Measurements from ENCODE around the gene MEGF6. TPM values are rescaled to one million over a fixed set of nuclear protein-coding genes. Genes with fewer than 3 reads are reported as not detected.

The MEGF6 gene
- total RNA-seq, 1 donor from 2014 or later = 10.9 TPM

DNA sequence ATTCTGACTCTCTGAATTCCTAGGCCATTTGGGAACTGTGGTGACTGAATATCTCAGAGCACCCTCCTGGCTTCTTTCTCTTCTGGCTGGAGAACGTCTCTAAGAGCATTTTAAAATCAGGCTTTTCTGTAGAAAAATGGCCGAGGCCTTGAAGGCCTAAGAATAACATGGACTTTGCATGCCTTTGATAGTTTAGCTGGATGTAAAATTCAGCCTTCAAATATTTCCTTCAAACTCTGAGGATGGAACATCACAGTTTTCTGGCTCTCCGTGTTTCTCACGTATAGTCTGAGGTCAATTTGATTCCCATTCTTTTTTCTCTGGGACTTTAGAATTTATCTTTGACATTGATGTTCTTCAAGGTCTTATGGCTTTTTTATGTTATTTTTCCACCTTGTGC lies 122.9 kb downstream of the MEGF6 start:
- POLR2A ChIA-PET = no interaction called here
- Mint-ChIP-seq H3K36me3 (ENCODE audit: low read depth) (no peaks in the 10 kb centered on the region), H3K9me3 (peaks cover 13% of the 10 kb centered on the region), H3K27ac (no peak overlapping the region), H3K27me3 (peaks cover 4% of the 10 kb centered on the region), H3K4me3 (no peak overlapping the region), H3K4me1 (peaks cover 6% of the 10 kb centered on the region)
- TF ChIP-seq, protein P1, sequence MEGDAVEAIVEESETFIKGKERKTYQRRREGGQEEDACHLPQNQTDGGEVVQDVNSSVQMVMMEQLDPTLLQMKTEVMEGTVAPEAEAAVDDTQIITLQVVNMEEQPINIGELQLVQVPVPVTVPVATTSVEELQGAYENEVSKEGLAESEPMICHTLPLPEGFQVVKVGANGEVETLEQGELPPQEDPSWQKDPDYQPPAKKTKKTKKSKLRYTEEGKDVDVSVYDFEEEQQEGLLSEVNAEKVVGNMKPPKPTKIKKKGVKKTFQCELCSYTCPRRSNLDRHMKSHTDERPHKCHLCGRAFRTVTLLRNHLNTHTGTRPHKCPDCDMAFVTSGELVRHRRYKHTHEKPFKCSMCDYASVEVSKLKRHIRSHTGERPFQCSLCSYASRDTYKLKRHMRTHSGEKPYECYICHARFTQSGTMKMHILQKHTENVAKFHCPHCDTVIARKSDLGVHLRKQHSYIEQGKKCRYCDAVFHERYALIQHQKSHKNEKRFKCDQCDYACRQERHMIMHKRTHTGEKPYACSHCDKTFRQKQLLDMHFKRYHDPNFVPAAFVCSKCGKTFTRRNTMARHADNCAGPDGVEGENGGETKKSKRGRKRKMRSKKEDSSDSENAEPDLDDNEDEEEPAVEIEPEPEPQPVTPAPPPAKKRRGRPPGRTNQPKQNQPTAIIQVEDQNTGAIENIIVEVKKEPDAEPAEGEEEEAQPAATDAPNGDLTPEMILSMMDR (IDR thresholded peaks at IDR 0.05) = no peak
- no peak for ATAC-seq (ENCODE audit: low read depth)
- intact Hi-C loops (cut with micrococcal nuclease) = no loop called here
- no peak for DNase-seq
- CTCF ChIA-PET = interaction anchor here (2.0 to 2.3 kb wide), 2 partner anchors 36 to 132 kb away, joined by 6 to 11 read pairs; no protein-coding TSS in a partner anchor

DNA sequence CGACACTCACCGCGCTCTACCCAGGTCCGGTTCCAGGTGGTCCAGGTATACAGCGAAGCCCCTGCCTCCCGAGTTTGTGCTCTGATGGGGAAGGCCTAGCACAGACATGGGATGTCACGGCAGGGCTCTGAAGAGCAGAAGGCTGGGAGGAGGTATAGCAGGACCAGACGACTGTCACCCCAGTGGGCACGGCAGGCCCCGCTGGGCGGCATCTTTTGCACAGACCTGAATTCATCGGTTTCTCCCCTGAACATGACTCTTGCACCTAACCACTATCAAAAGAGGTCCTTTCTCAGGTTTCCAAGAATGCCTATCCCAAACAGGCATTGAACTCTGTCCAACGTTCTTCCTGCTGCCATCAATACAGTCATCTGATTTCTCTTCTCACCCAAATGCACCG lies 126.3 kb downstream of the MEGF6 start:
- DNase-seq (no peak), ATAC-seq (ENCODE audit: low read depth) (no peak)
- Mint-ChIP-seq H3K36me3 (ENCODE audit: low read depth) (no peaks in the 10 kb centered on the region), H3K9me3 (peaks cover 13% of the 10 kb centered on the region), H3K4me1 (no peaks in the 10 kb centered on the region), H3K4me3 (no peak overlapping the region), H3K27me3 (peaks cover 4% of the 10 kb centered on the region), H3K27ac (no peak overlapping the region)
- CTCF ChIA-PET = interaction anchor here (2.7 kb wide), 1 partner anchor 32 kb away, joined by 6 read pairs; no protein-coding TSS in a partner anchor
- TF ChIP-seq, protein P1 (IDR thresholded peaks at IDR 0.05) = no peak
- intact Hi-C loops (cut with micrococcal nuclease) = no loop called here
- POLR2A ChIA-PET = no interaction called here

DNA sequence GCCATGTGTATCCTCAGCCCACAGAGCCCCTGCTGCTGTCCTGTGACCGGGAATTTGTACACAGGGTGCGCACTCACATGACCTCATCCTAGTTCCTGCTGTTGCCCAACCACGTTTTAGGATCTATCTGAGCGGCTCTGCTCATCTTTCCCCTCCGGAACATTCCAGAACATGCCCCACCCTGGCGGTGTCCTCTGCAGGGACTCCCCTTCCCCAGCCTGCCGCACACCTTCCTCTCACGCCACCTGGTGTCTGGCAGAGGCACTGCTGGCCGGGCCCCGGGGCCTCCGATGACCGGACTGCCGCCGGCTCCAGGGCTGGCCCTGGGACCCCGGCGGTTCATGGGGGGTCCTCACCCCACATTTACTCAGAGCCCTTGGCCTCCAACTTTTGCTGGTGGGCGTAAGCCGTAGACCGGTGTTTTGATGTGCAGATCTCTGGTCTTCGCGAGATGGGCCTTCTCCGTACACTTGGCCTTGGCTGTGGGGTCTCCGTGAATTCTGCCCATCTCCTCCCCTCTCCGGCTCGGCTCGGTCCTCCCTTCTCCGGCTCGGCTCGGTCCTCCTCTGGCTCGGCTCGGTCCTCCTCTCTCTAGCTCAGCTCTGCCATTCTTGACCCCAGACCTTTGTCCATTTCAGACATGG lies 127.4 kb downstream of the MEGF6 start:
- Mint-ChIP-seq H3K36me3 (ENCODE audit: low read depth) (no peaks in the 10 kb centered on the region), H3K9me3 (peaks cover 11% of the 10 kb centered on the region), H3K27ac (no peak overlapping the region), H3K27me3 (peaks cover 4% of the 10 kb centered on the region), H3K4me3 (no peak overlapping the region), H3K4me1 (no peaks in the 10 kb centered on the region)
- ChIA-PET CTCF (interaction anchor here (2.7 kb wide), 1 partner anchor 31 kb away, joined by 6 read pairs; no protein-coding TSS in a partner anchor), POLR2A (no interaction called here)
- ATAC-seq (ENCODE audit: low read depth) (peak; percentile 60), DNase-seq (peak; percentile 44)
- intact Hi-C loops (cut with micrococcal nuclease) = loop anchor here (1.0 kb wide), 1 partner anchor 31 kb away; no protein-coding TSS in a partner anchor
- TF ChIP-seq, protein P1 (IDR thresholded peaks at IDR 0.05) = no peak

DNA sequence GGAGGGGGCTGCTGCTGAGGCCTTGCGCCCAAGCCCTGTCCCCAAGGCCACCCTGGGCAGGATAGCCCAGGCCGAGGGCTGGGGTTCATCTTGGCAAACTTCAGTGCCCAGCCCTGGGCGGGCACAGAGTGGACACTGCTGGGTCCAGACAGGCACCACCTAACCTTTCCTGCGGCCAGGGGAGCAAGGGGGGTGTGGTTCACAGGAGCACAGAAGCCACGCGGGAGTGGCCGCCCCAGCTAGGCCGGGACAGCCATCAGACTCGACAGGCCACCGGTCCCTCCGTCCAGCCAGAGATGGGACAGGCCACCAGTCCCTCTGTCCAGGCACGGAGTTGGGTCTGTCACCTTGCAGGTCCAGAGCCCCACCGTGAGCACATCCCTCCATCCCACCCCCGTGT lies 127.9 kb downstream of the MEGF6 start:
- ChIA-PET POLR2A (no interaction called here), CTCF (interaction anchor here (2.1 kb wide), 1 partner anchor 30 kb away, joined by 7 read pairs; no protein-coding TSS in a partner anchor)
- TF ChIP-seq, protein P1 (IDR thresholded peaks at IDR 0.05) = no peak
- intact Hi-C loops (cut with micrococcal nuclease) = no loop called here
- H3K27ac Mint-ChIP-seq = no peak overlapping the region
- no peak for DNase-seq
- no peaks in the 10 kb centered on the region for H3K36me3 Mint-ChIP-seq (ENCODE audit: low read depth)
- no peak overlapping the region for H3K4me3 Mint-ChIP-seq
- peaks cover 4% of the 10 kb centered on the region for H3K27me3 Mint-ChIP-seq
- no peaks in the 10 kb centered on the region for H3K4me1 Mint-ChIP-seq
- H3K9me3 Mint-ChIP-seq = peaks cover 5% of the 10 kb centered on the region
- no peak for ATAC-seq (ENCODE audit: low read depth)

DNA sequence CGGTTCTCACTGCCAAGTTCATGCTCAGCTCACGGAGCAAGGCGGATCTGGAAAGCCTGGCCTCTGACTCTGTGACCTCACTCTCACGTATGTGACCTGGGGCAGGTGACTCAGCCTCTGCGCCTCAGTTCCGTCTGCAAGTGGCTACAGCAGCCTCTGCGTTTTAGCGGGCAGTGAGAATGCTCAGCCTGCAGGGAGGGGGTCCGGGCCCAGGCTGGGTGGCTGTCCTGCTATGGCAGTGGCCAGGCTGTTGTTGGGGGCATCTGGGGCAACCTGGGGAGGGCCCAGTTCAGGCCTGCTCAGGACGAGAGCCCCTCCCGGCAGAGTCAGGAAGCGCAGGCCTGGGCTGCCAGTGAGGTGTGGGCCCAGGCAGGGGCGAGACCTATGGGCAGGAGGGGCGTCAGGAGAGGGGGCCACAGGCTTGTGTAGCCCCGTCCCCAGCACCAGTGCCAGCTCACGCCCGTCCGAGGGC lies 128.9 kb downstream of the MEGF6 start:
- DNase-seq (no peak), ATAC-seq (ENCODE audit: low read depth) (peak; percentile 37)
- CTCF ChIA-PET = interaction anchor here (2.1 kb wide), 1 partner anchor 29 kb away, joined by 7 read pairs; no protein-coding TSS in a partner anchor
- POLR2A ChIA-PET = no interaction called here
- no peaks in the 10 kb centered on the region for H3K9me3 Mint-ChIP-seq
- H3K27ac Mint-ChIP-seq = no peak overlapping the region
- no peaks in the 10 kb centered on the region for H3K4me1 Mint-ChIP-seq
- no peak overlapping the region for H3K4me3 Mint-ChIP-seq
- TF ChIP-seq, protein P1 (IDR thresholded peaks at IDR 0.05) = no peak
- no peaks in the 10 kb centered on the region for H3K36me3 Mint-ChIP-seq (ENCODE audit: low read depth)
- H3K27me3 Mint-ChIP-seq = peaks cover 4% of the 10 kb centered on the region
- intact Hi-C loops (cut with micrococcal nuclease) = no loop called here

Data from activated B cell treated with CpG ODN at 0.5 μM for 24 hours (primary cell).